Measurements from ENCODE around the gene ARHGAP19. TPM values are rescaled to one million over a fixed set of nuclear protein-coding genes. Genes with fewer than 3 reads are reported as not detected.
A peak's percentile ranks its signal among the peaks of the same experiment; 100 is the strongest.

The ARHGAP19 gene
- 1 to 10 TPM; 9.0 to 9.4 TPM for total RNA-seq
- polyA plus RNA-seq, result 10 to 100 TPM in 1 of 2 donors, 1 to 10 TPM in 1; 1.8 to 12.8 TPM
- long read RNA-seq, donor 1, full-length matches to known transcripts, result 2 of 5 reads
- long read RNA-seq, donor 1, partial matches to known transcripts, result 0 of 5 reads
- long read RNA-seq, donor 1, other reads (novel, unspliced or antisense), result 3 of 5 reads
- long read RNA-seq, donor 2, full-length matches to known transcripts, result 2 of 3 reads
- long read RNA-seq, donor 2, partial matches to known transcripts, result 0 of 3 reads
- long read RNA-seq, donor 2, other reads (novel, unspliced or antisense), result 1 of 3 reads

- DNase-seq (peak; percentile 95 to 97), ATAC-seq (ENCODE audit: low FRiP score) (peak; percentile 100)
- Histone ChIP-seq H3K36me3 (ENCODE audit: control insufficient read depth in 1 of 2, insufficient read depth in 2 of 2, low read length in 1 of 2) (no peaks in the 10 kb centered on the region), H3K4me1 (ENCODE audit: control insufficient read depth in 1 of 2, insufficient read depth in 2 of 2, low read length in 2 of 2) (no peaks in the 10 kb centered on the region), H3K27me3 (ENCODE audit: control insufficient read depth in 1 of 2, insufficient read depth in 2 of 2, low read length in 1 of 2) (no peaks in the 10 kb centered on the region), H3K9me3 (ENCODE audit: control insufficient read depth, low read length) (no peaks in the 10 kb centered on the region), H3K27ac (ENCODE audit: low read depth in 1 of 2, low read length in 2 of 2) (peak within 1 kb of the TSS; percentile 87 to 89), H3K4me3 (ENCODE audit: low read length in 2 of 2) (peak within 1 kb of the TSS; percentile 67 to 76)
- intact Hi-C loops (cut with DNase I), result loop anchor here in 1 of 2 donors (1.0 kb wide), 1 partner anchor 42 kb away; the partner anchor contains the start of gene FRAT2
- WGBS, 2 donors, result 0% methylated on average over 46 to 55 of the region's 55 CpGs
Measured at GRCh38 chr10:97292097-97292861, at the start of gene ARHGAP19. TSS of gene ARHGAP19 (minus strand) at chr10:97292637. CDS start at chr10:97292627, 10 bp downstream.

GRCh38 chr10:97341416-97341815 is 49.0 kb upstream of the ARHGAP19 start:
- Histone ChIP-seq H3K36me3 (ENCODE audit: control insufficient read depth in 1 of 2, insufficient read depth in 2 of 2, low read length in 1 of 2) (no peaks in the 10 kb centered on the region), H3K27me3 (ENCODE audit: control insufficient read depth in 1 of 2, insufficient read depth in 2 of 2, low read length in 1 of 2) (no peaks in the 10 kb centered on the region), H3K4me1 (ENCODE audit: control insufficient read depth in 1 of 2, insufficient read depth in 2 of 2, low read length in 2 of 2) (no peaks in the 10 kb centered on the region), H3K9me3 (ENCODE audit: control insufficient read depth, low read length) (no peaks in the 10 kb centered on the region), H3K27ac (ENCODE audit: low read depth in 1 of 2, low read length in 2 of 2) (no peak overlapping the region), H3K4me3 (ENCODE audit: low read length in 2 of 2) (no peak overlapping the region)
- DNase-seq, result no peak
- no peak for ATAC-seq (ENCODE audit: low FRiP score)
- intact Hi-C loops (cut with DNase I), result no loop called here
- WGBS, 2 donors, result 72 to 73% methylated on average over 2 of the region's 2 CpGs

DNA sequence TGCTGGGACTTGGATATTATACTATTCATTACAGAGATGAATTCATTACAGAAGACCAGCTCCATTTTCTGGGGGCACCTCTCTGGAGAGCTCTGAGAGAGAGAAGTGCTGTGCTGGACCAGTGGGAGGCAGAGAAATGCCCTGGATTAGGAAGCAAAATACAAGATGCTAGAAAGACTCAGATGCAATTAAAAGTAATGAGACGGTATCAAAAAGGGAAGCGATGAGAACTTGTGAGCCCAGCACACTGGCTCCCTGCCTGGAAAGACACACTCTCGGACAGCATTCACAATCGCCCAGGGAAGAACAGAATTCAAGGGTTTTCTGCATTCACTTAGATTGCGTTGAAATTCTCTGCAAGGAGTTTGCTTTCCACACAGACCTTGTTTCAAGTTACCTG is 45.6 kb upstream of the ARHGAP19 start:
- no peaks in the 10 kb centered on the region for H3K36me3 ChIP-seq (ENCODE audit: control insufficient read depth in 1 of 2, insufficient read depth in 2 of 2, low read length in 1 of 2)
- no peak overlapping the region for H3K4me3 ChIP-seq (ENCODE audit: low read length in 2 of 2)
- DNase-seq (no peak), ATAC-seq (ENCODE audit: low FRiP score) (no peak)
- H3K27me3 ChIP-seq (ENCODE audit: control insufficient read depth in 1 of 2, insufficient read depth in 2 of 2, low read length in 1 of 2), result no peaks in the 10 kb centered on the region
- intact Hi-C loops (cut with DNase I), result loop anchor here (5.0 to 10.0 kb wide), 3 partner anchors 61 to 159 kb away; partner anchors contain the start of genes MMS19 (in 1 of the 2) and UBTD1 (in 1 of the 2)
- 23 to 32% methylated on average over 5 of the region's 5 CpGs for WGBS, 2 donors
- H3K9me3 ChIP-seq (ENCODE audit: control insufficient read depth, low read length), result no peaks in the 10 kb centered on the region
- no peaks in the 10 kb centered on the region for H3K4me1 ChIP-seq (ENCODE audit: control insufficient read depth in 1 of 2, insufficient read depth in 2 of 2, low read length in 2 of 2)
- no peak overlapping the region for H3K27ac ChIP-seq (ENCODE audit: low read depth in 1 of 2, low read length in 2 of 2)

- 8 to 10% methylated on average over 11 of the region's 11 CpGs for WGBS, 2 donors
- no peak overlapping the region for H3K4me3 ChIP-seq (ENCODE audit: low read length in 2 of 2)
- intact Hi-C loops (cut with DNase I), result loop anchor here (5.0 to 10.0 kb wide), 3 partner anchors 60 to 160 kb away; partner anchors contain the start of genes MMS19 (in 1 of the 2) and UBTD1 (in 1 of the 2)
- H3K36me3 ChIP-seq (ENCODE audit: control insufficient read depth in 1 of 2, insufficient read depth in 2 of 2, low read length in 1 of 2), result no peaks in the 10 kb centered on the region
- no peaks in the 10 kb centered on the region for H3K4me1 ChIP-seq (ENCODE audit: control insufficient read depth in 1 of 2, insufficient read depth in 2 of 2, low read length in 2 of 2)
- no peak overlapping the region for H3K27ac ChIP-seq (ENCODE audit: low read depth in 1 of 2, low read length in 2 of 2)
- ATAC-seq (ENCODE audit: low FRiP score) (no peak), DNase-seq (no peak)
- no peaks in the 10 kb centered on the region for H3K27me3 ChIP-seq (ENCODE audit: control insufficient read depth in 1 of 2, insufficient read depth in 2 of 2, low read length in 1 of 2)
- H3K9me3 ChIP-seq (ENCODE audit: control insufficient read depth, low read length), result no peaks in the 10 kb centered on the region
Measured at GRCh38 chr10:97336942-97337831, 44.8 kb upstream of the ARHGAP19 start.

GRCh38 chr10:97336446-97336845 is 44.0 kb upstream of the ARHGAP19 start:
- Histone ChIP-seq H3K4me3 (ENCODE audit: low read length in 2 of 2) (no peak overlapping the region), H3K27ac (ENCODE audit: low read depth in 1 of 2, low read length in 2 of 2) (no peak overlapping the region), H3K27me3 (ENCODE audit: control insufficient read depth in 1 of 2, insufficient read depth in 2 of 2, low read length in 1 of 2) (no peaks in the 10 kb centered on the region), H3K4me1 (ENCODE audit: control insufficient read depth in 1 of 2, insufficient read depth in 2 of 2, low read length in 2 of 2) (no peaks in the 10 kb centered on the region), H3K36me3 (ENCODE audit: control insufficient read depth in 1 of 2, insufficient read depth in 2 of 2, low read length in 1 of 2) (no peaks in the 10 kb centered on the region), H3K9me3 (ENCODE audit: control insufficient read depth, low read length) (no peaks in the 10 kb centered on the region)
- DNase-seq (no peak), ATAC-seq (ENCODE audit: low FRiP score) (no peak)
- intact Hi-C loops (cut with DNase I), result loop anchor here (5.0 to 10.0 kb wide), 3 partner anchors 59 to 161 kb away; partner anchors contain the start of genes MMS19 (in 1 of the 2) and UBTD1 (in 1 of the 2)
- 13 to 26% methylated on average over 5 of the region's 5 CpGs for WGBS, 2 donors

- ATAC-seq (ENCODE audit: low FRiP score) (no peak), DNase-seq (no peak)
- Histone ChIP-seq H3K36me3 (ENCODE audit: control insufficient read depth in 1 of 2, insufficient read depth in 2 of 2, low read length in 1 of 2) (no peaks in the 10 kb centered on the region), H3K4me3 (ENCODE audit: low read length in 2 of 2) (no peak overlapping the region), H3K9me3 (ENCODE audit: control insufficient read depth, low read length) (no peaks in the 10 kb centered on the region), H3K4me1 (ENCODE audit: control insufficient read depth in 1 of 2, insufficient read depth in 2 of 2, low read length in 2 of 2) (no peaks in the 10 kb centered on the region), H3K27ac (ENCODE audit: low read depth in 1 of 2, low read length in 2 of 2) (no peak overlapping the region), H3K27me3 (ENCODE audit: control insufficient read depth in 1 of 2, insufficient read depth in 2 of 2, low read length in 1 of 2) (no peaks in the 10 kb centered on the region)
- WGBS, 2 donors, result 44 to 49% methylated on average over 5 of the region's 5 CpGs
- intact Hi-C loops (cut with DNase I), result loop anchor here (5.0 to 10.0 kb wide), 3 partner anchors 59 to 161 kb away; partner anchors contain the start of genes MMS19 (in 1 of the 2) and UBTD1 (in 1 of the 2)
Measured at GRCh38 chr10:97336006-97336405, 43.6 kb upstream of the ARHGAP19 start.

GRCh38 chr10:97335188-97335619 is 42.8 kb upstream of the ARHGAP19 start:
- Histone ChIP-seq H3K4me1 (ENCODE audit: control insufficient read depth in 1 of 2, insufficient read depth in 2 of 2, low read length in 2 of 2) (no peaks in the 10 kb centered on the region), H3K9me3 (ENCODE audit: control insufficient read depth, low read length) (no peaks in the 10 kb centered on the region), H3K27me3 (ENCODE audit: control insufficient read depth in 1 of 2, insufficient read depth in 2 of 2, low read length in 1 of 2) (no peaks in the 10 kb centered on the region), H3K4me3 (ENCODE audit: low read length in 2 of 2) (peak overlapping the region; percentile 65 to 82), H3K36me3 (ENCODE audit: control insufficient read depth in 1 of 2, insufficient read depth in 2 of 2, low read length in 1 of 2) (no peaks in the 10 kb centered on the region), H3K27ac (ENCODE audit: low read depth in 1 of 2, low read length in 2 of 2) (no peak overlapping the region)
- no peak for ATAC-seq (ENCODE audit: low FRiP score)
- WGBS, 2 donors, result 3 to 4% methylated on average over 25 of the region's 25 CpGs
- DNase-seq, result no peak
- intact Hi-C loops (cut with DNase I), result loop anchor here (2.0 to 10.0 kb wide), 4 partner anchors 16 to 162 kb away; partner anchors contain the start of genes FRAT1 (in 1 of the 2), MMS19 (in 1 of the 2) and UBTD1 (in 1 of the 2)

Data from aorta (tissue), 5 donors.